Stimulated activated CD8-positive, alpha-beta memory T cell treated with anti-CD3 and anti-CD28 coated beads, Interleukin-4, amount 100 ng/mL, for 1 hour (primary cell): Measurements from ENCODE around the gene BANF2.

ENCODE experiments used
- DNase-seq, 2 donors: peaks; one replicate each; pipeline ENCODE4 v3.0.0-alpha.2; 2020; ENCODE audit warnings: low read depth in 2 of 2, low spot score in 1 of 2

BANF2 gene

DNA sequence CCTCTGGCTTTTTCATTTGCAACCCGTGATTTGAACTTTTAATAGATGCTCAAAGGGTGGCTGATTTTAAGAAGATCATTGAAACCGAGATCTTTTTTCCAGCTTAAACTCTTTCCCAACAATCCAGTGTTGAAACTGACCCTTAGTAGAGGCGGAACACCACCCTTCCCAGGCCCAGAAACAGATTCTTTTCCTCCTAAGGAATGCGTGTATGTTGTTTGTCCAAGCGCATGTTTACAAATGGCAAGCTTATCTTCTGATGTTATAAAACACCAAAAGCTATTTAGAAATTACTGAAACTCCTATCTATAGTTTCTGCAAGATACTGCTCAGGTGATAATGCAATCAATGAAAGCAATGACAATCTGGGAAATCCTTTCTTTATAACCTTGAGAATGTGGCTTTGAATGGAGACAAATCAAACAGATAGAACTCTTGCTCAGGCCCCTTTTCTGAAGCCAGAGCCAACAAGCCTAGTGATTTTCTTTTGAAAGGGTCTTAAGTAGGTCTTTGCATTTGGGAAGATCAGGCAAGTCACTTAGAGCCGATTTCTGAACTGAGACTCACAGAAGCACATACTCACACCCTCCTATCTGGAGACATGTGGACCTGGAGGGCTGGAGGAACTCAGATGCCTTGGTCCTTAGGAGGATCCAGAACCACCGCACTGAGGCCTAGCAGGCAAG is 9.1 kb downstream of the BANF2 start:
- DNase-seq, result no peak

DNA sequence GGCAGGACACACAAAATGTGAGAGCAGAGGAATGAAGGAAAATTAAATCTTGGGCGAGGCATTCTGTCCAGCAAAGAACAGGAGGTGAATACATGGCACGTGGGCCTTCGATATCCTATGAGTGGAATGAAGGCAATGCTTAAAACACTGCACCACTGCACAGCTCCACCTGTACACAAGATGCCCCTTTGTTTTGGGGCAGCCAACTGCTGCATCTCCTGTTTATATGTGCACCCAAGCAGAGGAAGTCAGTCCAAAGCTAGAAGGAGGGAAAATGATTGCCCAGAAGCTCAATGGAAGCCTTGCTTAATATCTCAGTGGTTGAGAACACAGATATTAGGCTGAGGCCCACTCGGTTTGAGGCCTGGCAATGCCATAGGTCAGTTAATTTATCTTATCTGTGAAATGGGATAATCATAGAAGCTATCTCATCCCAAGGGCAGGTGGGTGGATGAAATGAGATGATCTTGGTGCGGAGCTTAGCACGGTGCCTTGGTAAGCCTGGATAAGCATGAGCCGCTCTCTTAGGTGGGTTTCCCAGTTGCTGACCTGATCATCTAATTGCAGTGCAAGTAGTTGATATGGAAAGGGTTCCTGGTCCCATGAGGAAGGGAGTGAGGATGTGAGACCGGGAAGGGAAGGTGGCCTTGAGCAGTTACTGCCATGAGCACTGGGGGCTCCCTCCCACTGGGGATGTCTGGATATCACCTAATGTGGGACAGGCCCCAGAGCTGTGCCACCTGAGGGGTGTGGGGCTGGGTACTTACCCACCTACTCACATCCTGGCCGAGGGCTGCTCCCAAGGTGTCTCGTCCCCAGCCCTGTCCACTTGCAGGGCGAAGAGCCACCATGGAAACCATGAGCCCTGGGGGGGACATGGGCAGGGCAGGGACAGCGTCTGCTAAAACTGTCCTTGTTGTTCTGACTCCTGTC is 9.9 kb downstream of the BANF2 start:
- DNase-seq, result no peak

DNA sequence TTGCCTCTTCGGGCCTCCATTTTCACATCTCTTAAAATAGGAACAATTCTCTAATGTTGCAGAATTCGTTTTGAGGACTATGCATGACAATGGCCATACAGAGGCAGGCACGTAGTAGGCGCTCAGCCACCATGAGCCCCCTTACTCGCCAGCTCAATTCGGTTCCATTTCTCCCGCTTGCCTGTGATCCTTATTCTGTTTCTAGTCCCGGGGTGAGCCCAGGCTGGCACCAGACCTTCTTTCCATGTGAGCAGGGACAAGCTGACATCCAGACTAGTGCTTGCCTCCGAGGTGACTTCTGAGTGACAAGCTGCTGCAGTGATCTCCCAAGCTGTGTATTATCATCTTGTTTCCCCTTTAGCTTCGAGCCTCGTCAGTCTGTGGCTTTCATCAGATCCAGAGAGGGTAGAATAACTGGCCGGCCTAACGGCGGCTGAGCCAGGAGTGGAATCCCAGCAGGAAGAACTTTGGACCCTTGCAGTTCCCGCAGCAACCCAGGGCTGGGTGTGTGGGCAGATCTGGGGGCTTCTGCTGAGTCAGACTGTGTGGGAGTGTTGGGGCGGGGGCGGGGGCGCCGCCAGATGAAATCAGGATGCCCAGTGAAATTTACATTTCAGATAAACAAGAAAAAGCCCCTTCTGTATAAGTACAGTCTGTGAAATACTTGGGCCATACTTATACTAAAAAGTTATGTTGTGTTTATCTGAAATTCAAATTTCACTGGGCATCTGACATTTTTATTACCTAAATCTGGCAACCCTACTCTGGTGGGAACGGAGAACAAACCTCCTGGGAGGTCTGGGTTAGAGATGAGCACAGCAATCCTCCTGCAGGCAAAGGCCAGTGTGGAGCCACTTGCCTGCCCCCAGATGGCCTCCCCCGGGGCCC is 10.9 kb downstream of the BANF2 start:
- DNase-seq, result no peak

DNA sequence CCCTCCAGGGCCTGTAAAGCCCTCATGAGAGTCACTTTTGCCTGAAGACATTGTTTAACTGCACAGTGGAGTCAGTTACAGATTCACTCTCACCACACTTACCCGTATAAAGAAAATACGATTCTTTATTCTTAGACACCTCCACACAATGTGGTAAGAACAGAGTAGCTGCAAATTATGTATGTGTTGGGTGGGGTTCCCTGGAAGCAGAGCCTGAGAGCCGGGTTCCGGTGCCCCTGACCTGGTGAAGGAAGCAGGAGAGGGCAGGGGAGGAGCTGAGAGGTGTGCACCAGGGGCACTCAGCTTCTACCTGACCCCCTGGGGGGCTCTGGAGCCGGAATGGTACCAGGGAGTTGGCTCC is 11.5 kb downstream of the BANF2 start:
- DNase-seq, result no peak

DNA sequence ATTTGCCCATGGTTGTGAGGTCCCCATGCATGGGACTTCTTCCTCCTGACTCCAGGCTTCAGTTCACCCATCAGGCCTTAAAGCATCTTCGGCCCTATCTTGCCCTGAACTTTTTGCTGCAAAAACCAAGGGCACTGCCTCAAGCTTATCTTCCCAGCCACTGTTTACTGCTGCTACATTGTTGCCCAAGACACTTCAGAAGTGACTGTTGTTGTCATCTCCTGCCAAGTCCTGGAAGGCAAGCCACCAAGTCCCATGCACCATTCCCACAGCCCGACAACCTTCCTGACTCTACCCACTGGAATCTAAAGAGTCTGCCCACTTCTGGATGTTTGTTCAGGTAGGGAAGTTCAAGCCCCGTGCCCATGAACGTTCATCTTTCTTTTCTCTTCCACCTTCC is 12.4 kb downstream of the BANF2 start:
- DNase-seq, result no peak

DNA sequence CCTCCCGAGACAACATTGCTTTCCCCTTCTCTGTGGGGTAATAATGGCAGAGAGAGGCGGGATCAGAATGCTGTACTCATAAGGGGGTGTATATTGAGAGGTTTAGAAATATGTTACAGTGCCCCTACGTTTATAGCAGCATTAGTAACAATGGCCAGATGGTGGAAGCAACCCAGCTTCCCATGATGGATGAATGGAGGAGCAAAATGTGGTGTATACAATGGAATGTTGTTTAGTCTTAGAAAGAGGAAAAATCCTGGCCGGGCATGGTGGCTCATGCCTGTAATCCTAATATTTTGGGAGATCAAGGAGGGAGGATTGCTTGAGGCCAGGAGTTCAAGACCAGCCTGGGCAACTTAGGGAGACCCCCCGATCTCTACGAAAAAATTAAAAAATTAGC is 12.9 kb downstream of the BANF2 start:
- no peak for DNase-seq

DNA sequence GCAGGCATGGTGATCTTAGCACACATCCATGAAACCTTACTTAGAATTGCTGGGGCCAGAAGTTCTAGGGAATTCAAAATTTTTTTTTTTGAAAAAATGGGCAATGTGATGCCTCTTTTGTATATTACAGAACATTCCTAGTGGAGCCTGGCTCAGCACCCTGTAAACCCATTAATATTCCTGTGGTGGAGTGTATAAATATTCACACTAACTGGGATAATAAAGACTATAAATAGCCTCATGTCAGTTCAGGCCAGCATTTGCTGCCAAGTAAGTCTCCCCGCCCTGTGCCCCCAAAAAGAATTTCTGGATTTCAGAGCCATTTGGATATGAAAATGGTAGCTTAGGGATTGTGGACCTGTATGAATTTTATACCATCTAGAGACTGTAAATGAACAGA is 14.8 kb downstream of the BANF2 start:
- no peak for DNase-seq

DNA sequence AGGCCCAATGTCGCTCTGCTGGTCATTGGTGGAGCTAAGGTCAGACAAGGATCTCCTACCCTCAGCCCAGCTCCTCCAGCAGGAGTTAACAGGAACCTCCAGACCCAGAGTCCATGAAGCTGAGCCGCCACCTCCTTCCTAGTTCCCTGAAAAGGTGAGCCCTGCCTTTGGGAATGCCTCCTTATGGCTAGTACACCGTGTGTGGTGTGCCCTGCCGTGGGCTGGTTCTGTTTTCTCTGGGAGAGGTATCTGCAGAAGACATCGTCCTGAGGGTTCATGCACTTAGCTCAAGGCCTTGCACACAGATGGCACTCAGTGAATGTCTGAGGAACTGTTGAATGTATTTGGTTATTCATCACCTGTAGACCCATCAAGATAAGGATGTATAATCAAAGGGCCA is 15.3 kb downstream of the BANF2 start:
- DNase-seq, result no peak

DNA sequence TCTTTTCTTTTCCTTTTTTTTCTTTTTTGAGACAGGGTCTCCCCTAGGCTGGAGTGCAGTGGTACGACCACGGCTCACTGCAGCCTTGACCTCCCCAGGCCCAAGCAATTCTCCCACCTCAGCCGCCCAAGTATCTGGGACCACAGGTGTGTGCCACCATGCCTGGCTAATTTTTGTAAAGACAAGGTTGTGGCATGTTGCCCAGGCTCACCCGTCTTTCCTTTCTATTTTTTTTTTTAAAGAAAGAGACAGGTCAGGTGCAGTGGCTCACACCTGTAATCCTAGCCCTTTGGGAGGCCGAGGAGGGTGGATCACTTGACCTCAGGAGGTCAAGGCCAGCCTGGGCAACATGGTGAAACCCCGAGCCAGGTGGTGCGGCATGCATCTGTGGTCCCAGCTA is 16.6 kb downstream of the BANF2 start:
- DNase-seq, result no peak

DNA sequence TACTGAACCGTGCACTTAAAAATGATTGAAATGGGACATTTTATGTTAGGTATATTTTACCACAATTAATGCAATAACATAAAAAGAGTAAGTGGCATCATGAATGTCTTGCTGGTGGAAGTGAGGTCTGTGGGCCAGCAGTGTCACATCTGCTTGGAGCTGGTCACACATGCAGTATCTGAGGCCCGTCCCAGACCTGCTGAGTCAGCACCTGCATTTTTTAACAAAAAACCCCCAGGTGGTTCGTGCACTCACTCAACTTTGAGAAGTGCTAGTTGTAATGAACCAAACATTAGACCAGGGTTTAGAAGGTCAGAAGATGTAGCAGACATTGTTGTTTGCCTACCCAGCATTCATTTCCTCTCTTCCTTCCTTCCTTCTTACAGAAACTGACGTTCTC is 21.0 kb downstream of the BANF2 start:
- DNase-seq, result no peak

DNA sequence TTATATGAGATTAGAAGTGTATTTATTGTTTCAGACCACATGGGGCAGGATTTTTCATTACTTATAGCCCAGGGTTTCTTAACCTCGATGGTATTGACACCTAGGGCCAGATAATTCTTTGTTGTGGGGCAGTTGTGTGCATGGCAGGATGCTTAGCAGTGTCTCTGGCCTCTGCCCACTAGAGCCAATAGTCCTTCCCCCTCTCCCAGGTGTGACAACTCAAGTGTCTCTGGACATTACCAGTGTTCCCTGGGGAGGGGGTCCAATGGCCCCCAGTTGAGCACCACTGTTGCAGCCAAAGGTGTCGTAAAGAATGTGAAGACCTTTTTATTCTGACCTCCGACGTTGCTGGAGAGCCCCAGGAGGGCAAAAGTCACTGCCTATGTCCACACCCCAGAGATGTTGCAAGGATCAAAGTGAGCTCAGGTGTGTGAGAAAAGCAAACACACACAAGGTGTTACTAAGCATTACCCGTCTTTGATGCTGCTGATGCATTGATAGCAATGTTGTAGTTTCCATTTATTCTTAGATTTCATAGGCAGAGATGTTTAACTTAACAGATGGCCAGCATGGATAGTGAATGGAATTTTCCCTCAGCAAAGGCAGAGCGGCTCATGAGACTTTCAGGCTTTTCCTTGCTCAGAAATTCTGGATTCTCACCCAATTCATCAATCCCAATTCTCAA is 22.2 kb downstream of the BANF2 start:
- DNase-seq, result no peak

DNA sequence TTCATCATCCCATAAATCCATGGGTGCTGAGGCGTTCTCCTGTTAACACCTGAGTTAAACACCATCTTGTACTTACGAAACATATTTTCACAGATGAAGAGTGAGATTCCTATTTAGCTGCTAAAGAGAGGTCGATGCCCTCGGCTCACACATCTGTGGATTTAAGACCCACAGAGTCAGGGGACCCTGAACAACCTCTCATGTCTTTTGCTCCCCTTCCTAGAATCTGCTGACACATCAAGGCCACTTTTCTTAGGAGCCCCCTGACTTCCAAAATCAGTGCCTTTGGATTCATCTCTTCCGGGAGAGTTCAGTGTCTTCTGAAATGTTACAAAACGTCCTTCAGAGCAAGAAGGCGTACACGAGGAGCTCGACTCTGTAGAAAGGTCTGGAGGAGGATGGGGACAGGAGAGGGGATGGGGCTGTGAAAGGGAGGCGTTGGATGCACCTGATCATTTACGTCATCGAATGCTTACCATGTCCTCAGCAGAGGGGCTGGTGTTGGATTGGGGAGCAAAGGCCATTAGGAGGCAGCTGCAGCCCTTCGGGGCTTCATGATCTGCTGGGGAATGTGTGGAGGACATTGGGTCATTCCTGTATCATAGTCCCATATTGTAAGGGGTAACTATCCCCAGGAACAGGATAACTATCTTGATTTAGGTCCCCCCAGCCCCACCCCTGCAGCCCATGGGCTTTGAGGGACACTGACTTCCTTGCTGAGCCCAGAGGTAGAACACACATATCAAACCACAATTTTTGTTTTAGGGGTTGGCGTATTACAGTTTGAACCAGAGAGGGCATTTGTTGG is 22.9 kb downstream of the BANF2 start:
- no peak for DNase-seq

DNA sequence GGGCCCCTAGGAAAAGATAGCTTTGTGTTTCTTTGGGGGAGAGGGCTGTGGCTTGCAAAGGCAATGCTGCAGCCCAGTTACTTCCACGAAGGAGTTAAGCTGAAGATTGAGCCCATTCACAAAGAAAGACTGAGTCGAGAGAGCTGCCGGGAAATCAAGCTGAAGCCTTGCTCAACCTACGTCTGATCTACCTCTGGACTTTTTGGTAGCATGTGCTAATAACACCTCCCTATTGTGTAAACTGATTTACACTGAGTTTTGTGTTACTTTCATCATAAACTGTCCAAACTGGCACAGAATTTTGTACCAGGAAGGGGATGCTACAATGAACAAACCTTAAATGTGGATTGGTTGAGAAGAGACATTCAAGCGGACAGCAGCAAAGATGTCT is 23.5 kb downstream of the BANF2 start:
- no peak for DNase-seq

DNA sequence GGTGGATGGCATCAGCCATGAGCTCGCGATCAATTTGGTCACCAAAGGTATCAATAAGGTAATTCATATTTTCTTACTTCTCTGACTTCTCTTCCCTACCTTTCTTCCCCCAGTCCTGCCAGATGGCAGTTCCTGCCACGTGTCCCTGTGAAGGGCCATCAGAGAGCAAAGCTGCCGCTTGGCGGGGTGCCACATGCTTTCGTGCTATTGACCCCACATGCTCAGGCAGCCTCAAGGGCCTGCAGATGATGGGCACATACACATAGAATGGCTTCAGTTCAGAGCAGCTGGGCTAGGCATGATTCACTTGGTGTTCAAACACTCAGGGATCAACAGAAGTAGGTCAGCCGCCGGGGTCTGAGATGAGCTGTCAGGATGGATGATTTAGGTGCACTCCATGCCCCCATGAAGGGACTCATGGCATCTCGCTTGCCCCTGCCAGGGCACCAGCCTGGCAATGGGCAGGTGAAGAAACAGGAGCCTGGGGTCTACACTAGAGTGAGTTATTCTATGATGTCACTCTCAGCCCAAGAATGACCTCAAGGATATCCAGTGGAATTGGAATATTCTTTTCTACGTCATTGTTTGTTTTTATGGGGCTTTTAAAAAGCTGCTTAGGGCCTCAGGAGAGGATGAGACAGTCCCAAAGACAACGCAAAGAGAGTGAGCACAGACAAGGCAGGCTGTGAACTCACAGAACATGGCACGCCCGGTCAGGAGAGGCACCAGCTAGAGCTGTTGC is 25.5 kb downstream of the BANF2 start:
- no peak for DNase-seq

DNA sequence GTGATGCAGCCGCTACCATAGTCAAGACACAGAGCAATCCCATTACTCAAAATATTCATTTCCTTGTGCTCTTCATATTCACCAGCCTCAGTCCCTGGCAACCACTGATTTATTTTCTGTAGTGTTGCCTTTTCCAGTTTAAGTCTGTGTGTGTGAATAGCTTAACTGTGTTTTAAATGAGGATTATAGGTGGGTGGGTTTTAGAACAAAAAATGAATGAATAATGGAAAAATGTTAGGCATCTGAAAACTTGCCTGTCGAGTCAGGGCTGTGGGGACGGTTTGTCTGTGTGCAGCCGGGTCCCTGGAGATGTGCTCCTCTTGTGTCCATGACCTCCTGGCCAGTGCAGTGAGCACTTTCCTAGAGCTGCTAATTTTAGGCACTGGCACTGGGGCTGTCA is 27.1 kb downstream of the BANF2 start:
- no peak for DNase-seq

DNA sequence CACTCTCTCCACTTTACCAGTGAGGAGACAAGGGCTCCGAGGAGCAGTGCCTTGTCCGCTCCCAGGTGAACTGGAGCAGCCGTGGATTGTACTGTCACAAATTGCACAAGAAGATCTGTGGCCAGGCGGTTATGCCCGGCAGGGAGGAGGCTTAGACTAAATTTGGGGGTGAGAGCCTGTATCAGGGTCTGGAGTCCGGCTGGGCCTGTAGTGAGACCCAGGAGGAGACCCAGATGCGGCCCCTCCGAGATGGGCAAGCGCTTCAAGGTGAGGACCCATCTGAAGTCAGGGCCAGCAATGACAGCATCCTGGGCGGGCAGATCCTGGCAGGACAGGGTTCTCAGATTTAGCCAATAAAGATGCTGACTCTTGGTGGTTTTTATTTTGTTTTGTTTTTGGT is 27.6 kb downstream of the BANF2 start:
- no peak for DNase-seq

DNA sequence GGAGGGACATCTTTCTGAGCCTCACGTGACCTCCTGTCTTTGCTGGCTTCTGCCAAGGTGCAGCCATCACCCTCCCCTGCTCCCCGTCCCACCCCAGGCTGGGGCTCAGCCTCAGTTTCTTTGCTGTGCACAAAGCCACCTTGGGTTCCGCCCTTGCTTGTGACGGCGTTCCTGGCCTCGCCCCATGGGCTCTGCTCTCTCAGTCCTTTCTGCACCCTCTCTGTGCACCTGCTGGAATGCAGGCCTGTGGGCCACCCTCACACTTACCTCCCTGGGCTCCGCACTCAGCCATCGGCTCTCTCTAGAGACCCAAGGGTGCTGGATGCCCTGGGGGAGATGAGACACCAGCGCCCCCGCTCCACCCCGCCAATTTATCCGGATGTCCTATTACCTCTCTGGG is 28.3 kb downstream of the BANF2 start:
- DNase-seq, result no peak

DNA sequence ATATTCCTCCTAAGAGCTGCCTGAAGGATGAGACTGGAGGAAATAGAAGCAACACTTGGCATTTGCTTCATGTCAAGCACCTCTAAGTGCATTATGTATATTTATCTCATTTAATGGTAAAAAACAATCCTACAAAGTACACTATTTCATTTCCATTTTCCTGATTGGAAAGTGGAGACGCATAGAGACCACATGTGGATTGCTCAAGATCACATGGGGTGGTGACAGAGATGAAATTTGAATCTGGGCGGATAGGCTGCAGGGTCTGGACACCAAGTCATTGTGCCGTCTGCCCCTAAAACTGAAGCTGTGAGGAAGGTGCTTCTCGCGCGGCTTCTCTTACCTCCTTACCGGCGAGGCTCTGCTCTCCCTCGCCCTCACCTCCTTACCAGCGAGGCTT is 30.3 kb downstream of the BANF2 start:
- no peak for DNase-seq

DNA sequence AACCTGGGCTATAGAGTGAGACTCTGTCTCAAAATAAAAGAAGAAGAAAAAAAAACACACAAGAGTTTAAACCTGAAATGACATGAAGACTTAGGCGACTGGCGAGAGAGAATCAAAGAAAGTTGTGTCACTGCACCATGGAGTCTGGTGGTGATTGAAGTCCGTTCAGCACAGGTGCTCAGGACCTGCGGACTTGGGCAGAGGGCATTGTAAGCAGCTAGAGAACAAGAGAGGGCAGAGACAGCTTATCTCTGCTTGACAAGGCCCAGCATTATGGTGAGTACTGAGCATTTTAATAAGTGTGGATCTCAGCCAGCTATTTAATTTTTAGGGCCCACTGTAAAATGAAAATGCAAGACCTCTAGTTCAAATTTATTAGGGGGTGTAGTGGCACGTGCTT is 31.5 kb downstream of the BANF2 start:
- no peak for DNase-seq
